Osteocyte (in vitro differentiated cells): ENCODE data around the gene GALE. TPM values are rescaled to one million over a fixed set of nuclear protein-coding genes. Genes with fewer than 3 reads are reported as not detected.
"Not testable (repeated sequence)": the region's sequence is repeated elsewhere in the genome, so short reads cannot be mapped to it uniquely, and the experiment has no call there.

ENCODE experiments used
- DNase-seq: peaks from one replicate; pipeline ENCODE4 v3.0.0; 2021; ENCODE audit warnings: mixed read lengths; ENCODE audit not compliant: unreplicated experiment; ENCODE audit errors: extremely low spot score
- H3K27ac Mint-ChIP-seq: one replicate; pipeline ENCODE4 v1.8.0; 2021; ENCODE audit warnings: mild to moderate bottlenecking, mixed read lengths; ENCODE audit not compliant: unreplicated experiment
- H3K27me3 Mint-ChIP-seq: one replicate; pipeline ENCODE4 v1.8.0; 2021; ENCODE audit warnings: mixed read lengths; ENCODE audit not compliant: unreplicated experiment
- H3K36me3 Mint-ChIP-seq: one replicate; pipeline ENCODE4 v1.8.0; 2021; ENCODE audit warnings: mixed read lengths; ENCODE audit not compliant: unreplicated experiment
- H3K4me1 Mint-ChIP-seq: one replicate; pipeline ENCODE4 v1.8.0; 2021; ENCODE audit warnings: mixed read lengths; ENCODE audit not compliant: unreplicated experiment
- H3K4me3 Mint-ChIP-seq: one replicate; pipeline ENCODE4 v1.8.0; 2021; ENCODE audit warnings: mild to moderate bottlenecking, moderate library complexity, mixed read lengths; ENCODE audit not compliant: unreplicated experiment
- H3K9me3 Mint-ChIP-seq: one replicate; pipeline ENCODE4 v1.8.0; 2021; ENCODE audit warnings: mixed read lengths; ENCODE audit not compliant: unreplicated experiment
- CTCF ChIP-seq: fragments of 200-600 bp; sonication (generic); IDR thresholded peaks from 2 replicates; pipeline ENCODE4 v1.5.0; 2021; ENCODE audit warnings: antibody characterized with exemption, mild to moderate bottlenecking, moderate library complexity
- long read RNA-seq: library from polyadenylated mRNA; unstranded; transcript quantifications from one replicate; pipeline ENCODE4 v2.0.0, GENCODE V29; 2021
- total RNA-seq: library from RNA; stranded (reverse); gene quantifications from 2 replicates; pipeline ENCODE4 v1.2.1, GENCODE V29; 2021

GALE gene
- 17.5 and 20.0 TPM in 2 replicates for total RNA-seq
- long read RNA-seq, transcript GALE-216 (12 exons, 1,566 nt) = major isoform, 36 of 52 reads
- long read RNA-seq, partial matches to known transcripts = 3 of 52 reads
- long read RNA-seq, other reads (novel, unspliced or antisense) = 11 of 52 reads

GRCh38 chr1:23800400-23801337 is at the start of gene GALE:
GALE (minus strand) TSS chr1:23800754; CDS start chr1:23799007, 1,747 bp downstream.
- Mint-ChIP-seq H3K27ac (peak within 1 kb of the TSS; percentile 86), H3K4me1 (peaks cover 15% of the 10 kb centered on the region), H3K4me3 (peak within 1 kb of the TSS; percentile 84), H3K27me3 (no peaks in the 10 kb centered on the region), H3K9me3 (no peaks in the 10 kb centered on the region), H3K36me3 (peaks cover 12% of the 10 kb centered on the region)
- DNase-seq = peak; percentile 96
- no peak for TF ChIP-seq CTCF

- peaks cover 26% of the 10 kb centered on the region for H3K36me3 Mint-ChIP-seq
- TF ChIP-seq CTCF = no peak
- peaks cover 7% of the 10 kb centered on the region for H3K9me3 Mint-ChIP-seq
- no peak overlapping the region for H3K27ac Mint-ChIP-seq
- H3K4me3 Mint-ChIP-seq = no peak overlapping the region
- DNase-seq = no peak
- H3K4me1 Mint-ChIP-seq = no peaks in the 10 kb centered on the region
- no peaks in the 10 kb centered on the region for H3K27me3 Mint-ChIP-seq
These were observed 48.4 kb upstream of the GALE start for GRCh38 chr1:23848673-23849616.

- not testable (repeated sequence) for H3K4me3 Mint-ChIP-seq, H3K4me1 Mint-ChIP-seq, DNase-seq, H3K27ac Mint-ChIP-seq, H3K27me3 Mint-ChIP-seq, H3K9me3 Mint-ChIP-seq
- peaks cover 26% of the 10 kb centered on the region for H3K36me3 Mint-ChIP-seq
These were observed 47.0 kb upstream of the GALE start for GRCh38 chr1:23847482-23848095.

GRCh38 chr1:23845163-23845562 is 44.6 kb upstream of the GALE start:
- H3K9me3 Mint-ChIP-seq = peaks cover 7% of the 10 kb centered on the region
- DNase-seq = no peak
- TF ChIP-seq CTCF = no peak
- H3K4me3 Mint-ChIP-seq = no peak overlapping the region
- H3K27me3 Mint-ChIP-seq = peaks cover 19% of the 10 kb centered on the region
- no peaks in the 10 kb centered on the region for H3K4me1 Mint-ChIP-seq
- H3K36me3 Mint-ChIP-seq = peaks cover 26% of the 10 kb centered on the region
- H3K27ac Mint-ChIP-seq = no peak overlapping the region

- H3K4me3 Mint-ChIP-seq = no peak overlapping the region
- H3K36me3 Mint-ChIP-seq = peaks cover 24% of the 10 kb centered on the region
- H3K27me3 Mint-ChIP-seq = peaks cover 19% of the 10 kb centered on the region
- no peak overlapping the region for H3K27ac Mint-ChIP-seq
- H3K9me3 Mint-ChIP-seq = peaks cover 7% of the 10 kb centered on the region
- TF ChIP-seq CTCF = no peak
- DNase-seq = no peak
- peaks cover under 1% of the 10 kb centered on the region for H3K4me1 Mint-ChIP-seq
These were observed 43.1 kb upstream of the GALE start for GRCh38 chr1:23843644-23844043.
